CD14-positive monocyte (primary cell): ENCODE measurements around the gene FADS3. TPM values are rescaled to one million over a fixed set of nuclear protein-coding genes. Genes with fewer than 3 reads are reported as not detected.

Source experiments
- DNase-seq, 3 donors: peaks; one replicate each; pipeline ENCODE4 v3.0.0-alpha.2; 2011 to 2022
- H2AFZ ChIP-seq: 2 replicates; pipeline ENCODE4 v1.6.0; 2012; ENCODE audit warnings: mild to moderate bottlenecking, low read depth, low read length, inconsistent platforms; ENCODE audit not compliant: insufficient read depth, poor library complexity, severe bottlenecking
- H3K27ac ChIP-seq, 2 donors: 1 replicate in 1 of 2; 2 replicates in 1 of 2; pipeline ENCODE4 v1.5.1; 2012 to 2013; ENCODE audit warnings: low read length in 2 of 2, control low read depth in 1 of 2, inconsistent platforms in 1 of 2, low read depth in 1 of 2, mild to moderate bottlenecking in 1 of 2
- H3K27me3 ChIP-seq, 2 donors: one replicate each; pipeline versions ENCODE4 v1.6.0 to v1.6.1; 2011 to 2013; ENCODE audit warnings: low read length in 2 of 2; ENCODE audit not compliant: control insufficient read depth in 2 of 2, insufficient read depth in 2 of 2
- H3K36me3 ChIP-seq, 2 donors: replicated peaks in 1 of 2; 1 replicate in 1 of 2; 2 replicates in 1 of 2; pipeline versions ENCODE4 v1.5.1 to v1.6.1; 2012 to 2013; ENCODE audit warnings: low read length in 2 of 2, control low read depth in 1 of 2, inconsistent platforms in 1 of 2, mild to moderate bottlenecking in 1 of 2; ENCODE audit not compliant: insufficient read depth in 2 of 2, control insufficient read depth in 1 of 2
- H3K4me1 ChIP-seq, 2 donors: 1 replicate in 1 of 2; 2 replicates in 1 of 2; pipeline versions ENCODE4 v1.5.1 to v1.6.1; 2012 to 2013; ENCODE audit warnings: low read length in 2 of 2, control low read depth in 1 of 2, inconsistent platforms in 1 of 2, mild to moderate bottlenecking in 1 of 2, moderate library complexity in 1 of 2; ENCODE audit not compliant: insufficient read depth in 2 of 2, control insufficient read depth in 1 of 2
- H3K4me2 ChIP-seq: replicated peaks from 2 replicates; pipeline ENCODE3; 2012; ENCODE audit warnings: low read length, moderate library complexity, mild to moderate bottlenecking; ENCODE audit not compliant: poor library complexity, severe bottlenecking; ENCODE audit errors: extremely low read depth
- H3K4me3 ChIP-seq, 3 experiments: fragments of 200-600 bp in 1 of 3; sonication (generic) in 1 of 3; replicated peaks in 1 of 3; 1 replicate in 2 of 3; 2 replicates in 1 of 3; pipeline ENCODE4 v1.5.1; 2011 to 2013; ENCODE audit warnings: low read length in 3 of 3, mild to moderate bottlenecking in 3 of 3, control low read depth in 2 of 3, low read depth in 2 of 3, inconsistent platforms in 1 of 3, moderate library complexity in 1 of 3
- H3K79me2 ChIP-seq: 2 replicates; pipeline ENCODE4 v1.6.0; 2012; ENCODE audit warnings: mild to moderate bottlenecking, control low read depth, inconsistent platforms, low read length, moderate library complexity; ENCODE audit not compliant: insufficient read depth
- H3K9ac ChIP-seq: 2 replicates; pipeline ENCODE4 v1.6.0; 2017; ENCODE audit warnings: low read length, mild to moderate bottlenecking; ENCODE audit not compliant: insufficient read depth, poor library complexity, severe bottlenecking
- H3K9me3 ChIP-seq, 2 donors: replicated peaks in 1 of 2; 1 replicate in 1 of 2; 2 replicates in 1 of 2; pipeline versions ENCODE4 v1.5.1 to v1.6.1; 2012 to 2013; ENCODE audit warnings: low read length in 2 of 2, control low read depth in 1 of 2; ENCODE audit not compliant: control insufficient read depth in 1 of 2, insufficient read depth in 1 of 2
- H4K20me1 ChIP-seq: 2 replicates; pipeline ENCODE4 v1.6.0; 2012; ENCODE audit warnings: mild to moderate bottlenecking, low read length, control low read depth, moderate library complexity; ENCODE audit not compliant: insufficient read depth
- H3K27ac Mint-ChIP-seq, 7 donors: one replicate each; pipeline ENCODE4 v1.8.0; 2020; ENCODE audit warnings: mild to moderate bottlenecking in 7 of 7, mixed read lengths in 7 of 7, moderate library complexity in 6 of 7, inconsistent platforms in 2 of 7
- H3K27me3 Mint-ChIP-seq, 3 donors: one replicate each; pipeline ENCODE4 v1.8.0; 2021 to 2022; ENCODE audit warnings: low read depth in 3 of 3, mild to moderate bottlenecking in 3 of 3, mixed read lengths in 3 of 3, moderate library complexity in 3 of 3, inconsistent platforms in 1 of 3
- H3K36me3 Mint-ChIP-seq, 2 donors: one replicate each; pipeline ENCODE4 v1.8.0; 2020; ENCODE audit warnings: mixed read lengths in 2 of 2, inconsistent platforms in 1 of 2, mild to moderate bottlenecking in 1 of 2
- H3K4me1 Mint-ChIP-seq: one replicate; pipeline ENCODE4 v1.8.0; 2020; ENCODE audit warnings: mild to moderate bottlenecking, mixed read lengths
- H3K4me3 Mint-ChIP-seq, 2 donors: one replicate each; pipeline ENCODE4 v1.8.0; 2020; ENCODE audit warnings: mild to moderate bottlenecking in 2 of 2, mixed read lengths in 2 of 2, moderate library complexity in 1 of 2
- H3K9me3 Mint-ChIP-seq, 7 donors: one replicate each; pipeline ENCODE4 v1.8.0; 2020 to 2022; ENCODE audit warnings: mixed read lengths in 7 of 7, mild to moderate bottlenecking in 6 of 7, moderate library complexity in 6 of 7, inconsistent platforms in 2 of 7
- WGBS: methylation state at CpG from one replicate; pipeline ENCODE4 v1.1.5; 2013; ENCODE audit warnings: missing lambda C conversion rate; ENCODE audit not compliant: insufficient coverage; 5-methylcytosine and 5-hydroxymethylcytosine counted together
- intact Hi-C, 2 donors: fragments of 100-400 bp; cut with micrococcal nuclease; formaldehyde crosslinking; loops; one replicate each; pipeline versions ENCODE4 v1.15.0 to v1.15.1; 2023
- polyA plus RNA-seq, 3 donors: library from polyadenylated mRNA; depleted of rRNA in 1 of 3; unstranded in 2 of 3; stranded (reverse) in 1 of 3; fragments of 300-500 nt in 2 of 3; fragments of >200 nt in 1 of 3; fragmentation: Illumina TruSeq in 2 of 3; gene quantifications; 1 replicate in 2 of 3; 2 replicates in 1 of 3; pipeline ENCODE4 v1.2.3, GENCODE V29; 2012 to 2021
- TF ChIP-seq, protein P1 (sequence below): fragments of 200-600 bp; IDR thresholded peaks from one replicate; pipeline ENCODE4 v1.8.0; 2022; ENCODE audit warnings: antibody characterized with exemption, mild to moderate bottlenecking

FADS3 gene
- polyA plus RNA-seq, 3 donors, result 2.5 to 6.8 (median 5.8) TPM

DNA sequence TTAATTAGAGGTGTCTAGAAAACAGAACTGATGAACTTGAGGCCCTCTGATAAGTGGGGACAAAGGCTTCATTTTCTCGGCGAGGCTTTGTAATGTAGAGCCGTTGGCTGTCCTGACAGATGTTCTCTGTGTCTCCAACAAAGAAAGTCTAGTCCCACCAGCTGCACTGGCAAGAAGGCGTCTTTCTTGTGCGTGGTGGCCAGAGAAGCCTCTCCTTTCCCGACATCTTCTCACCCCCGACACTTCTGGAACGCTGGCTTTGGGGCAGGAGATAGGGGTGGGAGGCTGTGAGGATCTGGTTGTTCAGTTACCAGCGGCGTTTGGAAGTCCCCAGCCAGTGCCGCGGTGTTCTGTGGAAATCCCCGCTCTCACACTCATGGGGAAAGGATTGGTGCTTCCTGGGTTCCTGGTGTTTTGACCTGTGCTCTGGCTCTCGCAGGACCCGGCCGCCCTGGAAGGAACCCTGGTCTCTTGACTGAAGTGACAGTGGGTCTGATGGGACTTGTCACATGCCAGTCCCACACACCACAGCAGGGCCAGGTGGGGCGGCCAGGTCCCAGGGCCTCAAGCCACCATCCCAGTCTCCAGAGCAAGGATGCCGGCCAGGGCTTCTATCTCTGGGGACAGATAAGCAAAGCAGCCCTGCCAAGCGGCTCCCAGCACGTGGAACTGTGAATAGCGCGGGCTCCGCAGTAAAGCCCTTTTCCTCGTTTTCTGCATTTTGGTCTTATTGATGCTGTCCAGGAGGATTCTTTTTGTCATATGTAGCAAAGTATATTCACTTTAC is 40.0 kb downstream of the FADS3 start:
- no peak overlapping the region for H3K4me2 ChIP-seq
- no peak for DNase-seq
- no peaks in the 10 kb centered on the region for H3K9me3 ChIP-seq
- Mint-ChIP-seq H3K27me3 (peaks cover 0 to 1% (median 0%) of the 10 kb centered on the region in 3 donors), H3K27ac (peak overlapping the region in 1 of 7 donors; percentile 67), H3K4me1 (peaks cover 1% of the 10 kb centered on the region), H3K36me3 (peaks cover 33 to 90% of the 10 kb centered on the region in 2 donors), H3K9me3 (peaks cover 0 to 2% (median 0%) of the 10 kb centered on the region in 7 donors), H3K4me3 (no peak overlapping the region)
- TF ChIP-seq, protein P1, sequence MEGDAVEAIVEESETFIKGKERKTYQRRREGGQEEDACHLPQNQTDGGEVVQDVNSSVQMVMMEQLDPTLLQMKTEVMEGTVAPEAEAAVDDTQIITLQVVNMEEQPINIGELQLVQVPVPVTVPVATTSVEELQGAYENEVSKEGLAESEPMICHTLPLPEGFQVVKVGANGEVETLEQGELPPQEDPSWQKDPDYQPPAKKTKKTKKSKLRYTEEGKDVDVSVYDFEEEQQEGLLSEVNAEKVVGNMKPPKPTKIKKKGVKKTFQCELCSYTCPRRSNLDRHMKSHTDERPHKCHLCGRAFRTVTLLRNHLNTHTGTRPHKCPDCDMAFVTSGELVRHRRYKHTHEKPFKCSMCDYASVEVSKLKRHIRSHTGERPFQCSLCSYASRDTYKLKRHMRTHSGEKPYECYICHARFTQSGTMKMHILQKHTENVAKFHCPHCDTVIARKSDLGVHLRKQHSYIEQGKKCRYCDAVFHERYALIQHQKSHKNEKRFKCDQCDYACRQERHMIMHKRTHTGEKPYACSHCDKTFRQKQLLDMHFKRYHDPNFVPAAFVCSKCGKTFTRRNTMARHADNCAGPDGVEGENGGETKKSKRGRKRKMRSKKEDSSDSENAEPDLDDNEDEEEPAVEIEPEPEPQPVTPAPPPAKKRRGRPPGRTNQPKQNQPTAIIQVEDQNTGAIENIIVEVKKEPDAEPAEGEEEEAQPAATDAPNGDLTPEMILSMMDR, result no peak
- H3K27me3 ChIP-seq, result no peaks in the 10 kb centered on the region
- no peaks in the 10 kb centered on the region for H3K79me2 ChIP-seq
- H3K4me1 ChIP-seq, result no peaks in the 10 kb centered on the region
- H3K27ac ChIP-seq, result no peak overlapping the region
- H3K9ac ChIP-seq, result no peak overlapping the region
- no peak overlapping the region for H2AFZ ChIP-seq
- H4K20me1 ChIP-seq, result no peaks in the 10 kb centered on the region
- intact Hi-C loops, result no loop called here
- 97% methylated on average over 13 of the region's 24 CpGs for WGBS
- peaks cover 26 to 49% of the 10 kb centered on the region in 2 donors for H3K36me3 ChIP-seq
- no peak overlapping the region for H3K4me3 ChIP-seq

DNA sequence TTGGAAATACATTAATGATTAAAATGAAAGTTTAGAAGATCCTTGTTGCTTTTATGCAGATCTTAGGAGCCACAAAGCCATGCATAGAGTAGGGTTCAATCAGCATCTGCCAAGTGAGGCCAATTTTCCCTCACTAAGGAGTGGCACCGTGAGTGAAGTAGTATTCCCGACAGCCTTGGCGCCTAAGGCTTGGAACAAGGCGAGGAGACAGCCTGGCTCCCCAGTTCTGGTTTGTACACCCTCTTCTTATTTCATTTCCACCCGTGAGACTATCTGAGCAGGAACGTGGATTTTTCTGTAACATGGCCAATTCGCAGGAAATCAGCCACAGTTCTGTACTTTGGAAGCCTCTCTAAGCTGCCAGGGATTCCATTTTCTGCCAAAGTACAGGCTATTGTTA is 40.7 kb downstream of the FADS3 start:
- Mint-ChIP-seq H3K9me3 (peaks cover 0 to 2% (median 0%) of the 10 kb centered on the region in 7 donors), H3K4me3 (no peak overlapping the region), H3K4me1 (peaks cover 1% of the 10 kb centered on the region), H3K36me3 (peaks cover 35 to 94% of the 10 kb centered on the region in 2 donors), H3K27ac (no peak overlapping the region), H3K27me3 (peaks cover 0 to 3% (median 0%) of the 10 kb centered on the region in 3 donors)
- no peak overlapping the region for H3K9ac ChIP-seq
- H4K20me1 ChIP-seq, result no peaks in the 10 kb centered on the region
- no peak for DNase-seq
- WGBS, result 99% methylated on average over 7 of the region's 7 CpGs
- no peak overlapping the region for H3K4me3 ChIP-seq
- TF ChIP-seq, protein P1, result no peak
- H3K79me2 ChIP-seq, result no peaks in the 10 kb centered on the region
- H3K4me1 ChIP-seq, result no peaks in the 10 kb centered on the region
- no peak overlapping the region for H3K27ac ChIP-seq
- intact Hi-C loops, result no loop called here
- no peak overlapping the region for H3K4me2 ChIP-seq
- H3K36me3 ChIP-seq, result peaks cover 26 to 49% of the 10 kb centered on the region in 2 donors
- no peaks in the 10 kb centered on the region for H3K9me3 ChIP-seq
- no peaks in the 10 kb centered on the region for H3K27me3 ChIP-seq
- no peak overlapping the region for H2AFZ ChIP-seq
